HepG2 (cell line): Measurements from ENCODE around the gene GHR. TPM values are rescaled to one million over a fixed set of nuclear protein-coding genes. Genes with fewer than 3 reads are reported as not detected.

Experiments
- ATAC-seq: fragments of 200-7000 bp; cut with Tn5 transposase; 3 replicates; pipeline ENCODE4 v1.9.1; 2020; ENCODE audit warnings: mild to moderate bottlenecking, moderate library complexity
- BruUV-seq: library from RNA; stranded (reverse); fragments of 400-500 nt; replicated peaks from 2 replicates; lab custom pipeline; 2021; lab: Mats Ljungman, UMichigan
- CTCF ChIA-PET: fragments of 300-600 bp; formaldehyde crosslinking; extraction: SDS; loops from one replicate; lab custom pipeline; 2021; ENCODE audit warnings: low total read pairs, inconsistent platforms, low intra/inter-chr PET ratio; lab: Yijun Ruan, JAX
- POLR2A ChIA-PET: fragments of 350-600 bp; sonication (Branson Sonifier 250); formaldehyde crosslinking; loops from one replicate; lab custom pipeline; 2020; ENCODE audit warnings: antibody characterized with exemption, inconsistent platforms; lab: Yijun Ruan, JAX
- DNase-seq: peaks from one replicate; pipeline ENCODE4 v3.0.0-alpha.2; 2015; ENCODE audit warnings: low spot score
- FAIRE-seq: peaks from 3 replicates; lab custom pipeline; 2011; peaks lifted over from hg19 to GRCh38; lab: Jason Lieb, UNC
- H2AFZ ChIP-seq: one replicate; pipeline ENCODE4 v1.6.1; 2011; ENCODE audit warnings: low read length, inconsistent platforms
- H3K27ac ChIP-seq: fragments of 300-600 bp; 3 replicates; pipeline ENCODE4 v1.8.0; 2011; ENCODE audit warnings: mixed run types, mild to moderate bottlenecking, mixed read lengths, low read length, inconsistent platforms; ENCODE audit not compliant: insufficient read depth; ENCODE audit errors: extremely low read length
- H3K27me3 ChIP-seq, 2 experiments: fragments of 200-600 bp in 1 of 2; 2 replicates in 1 of 2; 3 replicates in 1 of 2; pipeline versions ENCODE4 v1.6.0 to v1.8.0; 2011; ENCODE audit warnings: low read length in 2 of 2, mild to moderate bottlenecking in 2 of 2, moderate library complexity in 2 of 2, inconsistent platforms in 1 of 2; ENCODE audit not compliant: insufficient read depth in 2 of 2, control insufficient read depth in 1 of 2
- H3K36me3 ChIP-seq, 2 experiments: fragments of 200-600 bp in 1 of 2; replicated peaks in 1 of 2; 2 replicates in 1 of 2; 3 replicates in 1 of 2; pipeline versions ENCODE4 v1.5.1 to v1.8.0; 2011; ENCODE audit warnings: low read length in 2 of 2, inconsistent platforms in 1 of 2; ENCODE audit not compliant: insufficient read depth in 2 of 2, control insufficient read depth in 1 of 2
- H3K4me1 ChIP-seq: 2 replicates; pipeline ENCODE4 v1.5.1; 2012; ENCODE audit warnings: low read length, inconsistent platforms; ENCODE audit not compliant: insufficient read depth
- H3K4me2 ChIP-seq: 2 replicates; pipeline ENCODE4 v1.6.0; 2011; ENCODE audit warnings: low read depth, low read length, inconsistent platforms
- H3K4me3 ChIP-seq, 3 experiments: fragments of 200-600 bp in 1 of 3; sonication (generic), shearing (Covaris generic) in 1 of 3; replicated peaks in 1 of 3; 2 replicates each; pipeline ENCODE4 v1.5.1; 2011 to 2016; ENCODE audit warnings: low read length in 3 of 3, inconsistent platforms in 2 of 3, low read depth in 2 of 3, mild to moderate bottlenecking in 2 of 3, control low read depth in 1 of 3, mixed read lengths in 1 of 3; ENCODE audit not compliant: insufficient read depth in 1 of 3
- H3K79me2 ChIP-seq: one replicate; pipeline ENCODE4 v1.6.1; 2011; ENCODE audit warnings: low read length, inconsistent platforms; ENCODE audit not compliant: insufficient read depth
- H3K9ac ChIP-seq: 2 replicates; pipeline ENCODE4 v1.6.0; 2011; ENCODE audit warnings: mild to moderate bottlenecking, low read depth, low read length, inconsistent platforms; ENCODE audit not compliant: insufficient read depth
- H3K9me3 ChIP-seq: 2 replicates; pipeline ENCODE4 v1.5.1; 2012; ENCODE audit warnings: mild to moderate bottlenecking, low read length
- H4K20me1 ChIP-seq: 2 replicates; pipeline ENCODE4 v1.6.0; 2011; ENCODE audit warnings: inconsistent platforms, mild to moderate bottlenecking, low read length, moderate library complexity; ENCODE audit not compliant: insufficient read depth
- ASH2L ChIP-seq: fragments of 300-600, 200-600 bp; sonication (generic); IDR thresholded peaks from 2 replicates; pipeline ENCODE4 v1.7.0; 2017; ENCODE audit warnings: low read depth, mild to moderate bottlenecking, moderate library complexity, mixed read lengths, low read length; ENCODE audit not compliant: insufficient read length
- GRHL1 ChIP-seq: sonication (generic); formaldehyde crosslinking; conservative IDR thresholded peaks from 2 replicates; pipeline ENCODE4 v1.8.0; 2022; ENCODE audit warnings: missing genetic modification reagents
- NCOA1 ChIP-seq: sonication (generic); formaldehyde crosslinking; IDR thresholded peaks from 2 replicates; pipeline ENCODE4 v1.9.0; 2021; ENCODE audit warnings: missing genetic modification reagents
- ZNF251 ChIP-seq: sonication (generic); formaldehyde crosslinking; IDR thresholded peaks from 2 replicates; pipeline ENCODE4 v1.9.0; 2021; ENCODE audit warnings: mild to moderate bottlenecking, missing genetic modification reagents
- ZNF510 ChIP-seq: sonication (generic); formaldehyde crosslinking; IDR thresholded peaks from 2 replicates; pipeline ENCODE4 v1.4.0; 2020; ENCODE audit warnings: low read depth, mild to moderate bottlenecking, missing genetic modification reagents
- ZNF75D ChIP-seq: sonication (generic); formaldehyde crosslinking; IDR thresholded peaks from 2 replicates; pipeline ENCODE4 v1.8.1; 2023; ENCODE audit warnings: missing genetic modification reagents, mild to moderate bottlenecking, borderline replicate concordance
- WGBS: methylation state at CpG from one replicate; pipeline ENCODE4 v1.1.6; 2017; ENCODE audit warnings: low lambda C conversion rate; 5-methylcytosine and 5-hydroxymethylcytosine counted together
- in situ Hi-C: cut with HindIII; loops from 2 replicates; pipeline ENCODE4 v1.10.0; 2017; ENCODE audit warnings: low pct_unique_long_range_greater_than_20kb; ENCODE audit not compliant: extremely low pct_ligation_motif_present
- intact Hi-C: fragments of 100-400 bp; cut with micrococcal nuclease; formaldehyde crosslinking; loops from one replicate; pipeline ENCODE4 v1.10.0; 2022; ENCODE audit not compliant: unreplicated experiment
- polyA plus RNA-seq, 8 experiments: library from polyadenylated mRNA; depleted of rRNA in 3 of 8; stranded (reverse) in 7 of 8; unstranded in 1 of 8; fragments of >200 nt; fragmentation: Illumina TruSeq in 4 of 8; extraction: Trizol in 4 of 8; gene quantifications; 2 replicates each; pipeline versions ENCODE4 v1.2.1 to v1.2.3, GENCODE V29; 2011 to 2016; ENCODE audit warnings: low read depth in 4 of 8, missing spikeins in 1 of 8, mixed read lengths in 1 of 8; ENCODE audit not compliant: insufficient read depth in 1 of 8
- total RNA-seq, 5 experiments: library from RNA; depleted of rRNA; stranded (reverse); fragments of >200 nt; fragmentation: Illumina TruSeq; extraction: Trizol; gene quantifications; 2 replicates each; pipeline ENCODE4 v1.2.3, GENCODE V29; 2016; ENCODE audit warnings: low read depth in 1 of 5
- TF ChIP-seq, protein P1 (sequence below), 2 experiments: sonication (generic) in 1 of 2; formaldehyde crosslinking in 1 of 2; IDR thresholded peaks; 2 replicates each; pipeline versions ENCODE4 v1.6.1 to v1.9.0; 2014 to 2022; ENCODE audit warnings: antibody characterized with exemption in 1 of 2, borderline replicate concordance in 1 of 2, inconsistent platforms in 1 of 2, low read depth in 1 of 2, missing genetic modification reagents in 1 of 2
- TF ChIP-seq, protein P2 (sequence below): sonication (generic); formaldehyde crosslinking; IDR thresholded peaks from 2 replicates; pipeline ENCODE4 v1.4.0; 2020; ENCODE audit warnings: missing genetic modification reagents

GHR gene
- total and polyA plus RNA-seq, 2 of the 13 experiments (the other 11 are each of a cell fraction or from before 2014, with no cell fraction given), result 0.07 TPM; not detected in 1

GRCh38 chr5:42612750-42613366 lies 189.6 kb downstream of the GHR start:
- POLR2A ChIA-PET, result no interaction called here
- Histone ChIP-seq H2AFZ (no peak overlapping the region), H3K9ac (no peak overlapping the region), H3K4me1 (no peaks in the 10 kb centered on the region), H3K9me3 (no peaks in the 10 kb centered on the region), H3K36me3 (no peaks in the 10 kb centered on the region), H4K20me1 (no peaks in the 10 kb centered on the region), H3K27ac (no peak overlapping the region), H3K27me3 (no peaks in the 10 kb centered on the region), H3K79me2 (no peaks in the 10 kb centered on the region), H3K4me2 (no peak overlapping the region), H3K4me3 (no peak overlapping the region)
- intact Hi-C loops, result no loop called here
- DNase-seq (no peak), FAIRE-seq (no peak), ATAC-seq (no peak)
- in situ Hi-C loops, result no loop called here
- BruUV-seq, result no TSS peak
- WGBS, result 29% methylated on average over 3 of the region's 3 CpGs
- TF ChIP-seq, protein P1, sequence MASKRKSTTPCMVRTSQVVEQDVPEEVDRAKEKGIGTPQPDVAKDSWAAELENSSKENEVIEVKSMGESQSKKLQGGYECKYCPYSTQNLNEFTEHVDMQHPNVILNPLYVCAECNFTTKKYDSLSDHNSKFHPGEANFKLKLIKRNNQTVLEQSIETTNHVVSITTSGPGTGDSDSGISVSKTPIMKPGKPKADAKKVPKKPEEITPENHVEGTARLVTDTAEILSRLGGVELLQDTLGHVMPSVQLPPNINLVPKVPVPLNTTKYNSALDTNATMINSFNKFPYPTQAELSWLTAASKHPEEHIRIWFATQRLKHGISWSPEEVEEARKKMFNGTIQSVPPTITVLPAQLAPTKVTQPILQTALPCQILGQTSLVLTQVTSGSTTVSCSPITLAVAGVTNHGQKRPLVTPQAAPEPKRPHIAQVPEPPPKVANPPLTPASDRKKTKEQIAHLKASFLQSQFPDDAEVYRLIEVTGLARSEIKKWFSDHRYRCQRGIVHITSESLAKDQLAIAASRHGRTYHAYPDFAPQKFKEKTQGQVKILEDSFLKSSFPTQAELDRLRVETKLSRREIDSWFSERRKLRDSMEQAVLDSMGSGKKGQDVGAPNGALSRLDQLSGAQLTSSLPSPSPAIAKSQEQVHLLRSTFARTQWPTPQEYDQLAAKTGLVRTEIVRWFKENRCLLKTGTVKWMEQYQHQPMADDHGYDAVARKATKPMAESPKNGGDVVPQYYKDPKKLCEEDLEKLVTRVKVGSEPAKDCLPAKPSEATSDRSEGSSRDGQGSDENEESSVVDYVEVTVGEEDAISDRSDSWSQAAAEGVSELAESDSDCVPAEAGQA (IDR thresholded peaks at IDR 0.05; ENCODE audit: low read depth), result no peak
- TF ChIP-seq, protein P1 (CRISPR knock-in tag; IDR thresholded peaks at IDR 0.05; ENCODE audit: borderline replicate concordance), result no peak
- no peak for TF ChIP-seq ZNF251 (CRISPR knock-in tag)
- TF ChIP-seq ASH2L, result no peak
- TF ChIP-seq, protein P2, sequence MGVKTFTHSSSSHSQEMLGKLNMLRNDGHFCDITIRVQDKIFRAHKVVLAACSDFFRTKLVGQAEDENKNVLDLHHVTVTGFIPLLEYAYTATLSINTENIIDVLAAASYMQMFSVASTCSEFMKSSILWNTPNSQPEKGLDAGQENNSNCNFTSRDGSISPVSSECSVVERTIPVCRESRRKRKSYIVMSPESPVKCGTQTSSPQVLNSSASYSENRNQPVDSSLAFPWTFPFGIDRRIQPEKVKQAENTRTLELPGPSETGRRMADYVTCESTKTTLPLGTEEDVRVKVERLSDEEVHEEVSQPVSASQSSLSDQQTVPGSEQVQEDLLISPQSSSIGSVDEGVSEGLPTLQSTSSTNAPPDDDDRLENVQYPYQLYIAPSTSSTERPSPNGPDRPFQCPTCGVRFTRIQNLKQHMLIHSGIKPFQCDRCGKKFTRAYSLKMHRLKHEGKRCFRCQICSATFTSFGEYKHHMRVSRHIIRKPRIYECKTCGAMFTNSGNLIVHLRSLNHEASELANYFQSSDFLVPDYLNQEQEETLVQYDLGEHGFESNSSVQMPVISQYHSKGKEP, result no peak
- TF ChIP-seq ZNF510 (CRISPR knock-in tag), result no peak
- TF ChIP-seq GRHL1 (CRISPR knock-in tag), result no peak
- no peak for TF ChIP-seq ZNF75D
- no peak for TF ChIP-seq NCOA1
- CTCF ChIA-PET, result no interaction called here
